Regular cardiac myocyte (primary cell): Measurements from ENCODE around the gene OR1S1. TPM values are rescaled to one million over a fixed set of nuclear protein-coding genes. Genes with fewer than 3 reads are reported as not detected.

Source experiments
- total RNA-seq: library from RNA; depleted of rRNA; stranded (reverse); fragments of >200 nt; gene quantifications from 2 replicates; pipeline ENCODE4 v1.2.3, GENCODE V29; 2014

Gene OR1S1
- not detected in 2 replicates for total RNA-seq

DNA sequence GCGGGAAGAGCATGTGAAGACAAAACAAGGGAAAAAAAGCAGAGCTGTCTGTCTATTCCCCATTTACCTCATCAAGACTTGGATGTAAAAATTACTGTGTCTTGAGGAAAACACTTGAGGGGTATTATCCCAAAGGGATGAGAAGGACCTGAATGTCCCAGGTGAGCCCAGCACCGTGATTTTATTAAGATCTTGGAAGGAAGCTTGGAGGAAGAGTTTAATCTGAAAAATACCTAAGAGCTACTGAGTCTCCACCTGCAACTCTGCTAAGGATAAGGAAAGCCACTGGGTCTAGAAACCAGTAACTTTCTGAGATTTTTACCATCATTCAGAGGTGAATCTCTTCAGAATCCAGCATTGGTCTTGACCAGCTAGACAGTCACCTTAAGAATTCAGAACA, at the start of gene OR1S1:
OR1S1 (plus strand) TSS at position 301 of the 400 bp plus-strand sequence.

DNA sequence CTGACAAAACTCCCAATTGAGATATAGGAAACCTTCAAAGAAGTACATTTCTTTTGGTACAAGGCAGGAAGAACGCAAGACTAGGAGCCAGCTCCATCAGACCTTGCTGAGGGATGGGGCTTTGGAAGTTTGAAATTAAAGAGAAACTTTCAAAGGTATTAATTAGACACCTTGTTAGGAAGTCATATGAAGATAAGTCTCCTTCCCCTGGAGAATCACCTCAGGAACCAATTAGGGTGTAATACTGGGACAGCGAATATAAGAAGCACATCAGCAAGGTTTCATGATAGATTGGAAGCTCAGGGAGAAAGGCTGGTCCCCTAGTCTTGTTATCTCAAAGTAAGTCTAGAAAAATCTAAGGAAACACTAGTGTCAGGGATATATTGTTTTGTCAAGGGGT, 23.8 kb upstream of the OR1S1 start, which contains the start of gene OR9Q2:
OR9Q2 (plus strand) TSS at position 301 of the 400 bp plus-strand sequence. CDS start 1,421 bp downstream, outside the sequence.

DNA sequence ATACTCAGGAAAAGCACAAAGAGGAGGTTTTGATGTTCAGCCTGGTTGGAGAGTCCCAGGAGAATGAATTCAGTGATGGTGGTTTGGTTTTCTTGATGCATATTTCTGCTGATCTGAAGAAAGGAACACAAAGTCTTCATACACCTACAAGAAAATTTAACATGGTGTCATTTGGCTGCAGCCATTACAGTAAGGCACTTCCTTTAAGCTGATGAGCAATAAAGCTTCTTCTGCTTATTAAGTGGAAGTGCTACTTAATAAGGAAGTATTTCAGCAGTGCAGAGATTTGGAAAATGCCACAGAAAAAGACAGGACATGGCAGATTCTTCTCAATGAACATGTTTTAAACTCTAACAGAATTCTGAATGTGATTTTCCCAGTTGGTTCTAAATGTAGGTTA, 8.5 kb upstream of the OR1S1 start, which contains the start of gene OR1S2:
OR1S2 (minus strand) TSS at position 101 of the 400 bp plus-strand sequence; CDS start at position 101, 0 bp downstream.

Other genes with a start within 250 kb of the OR1S1 start
- not detected in 2 replicates for gene OR9Q1, start 188.8 kb upstream of the OR1S1 start, total RNA-seq
- gene OR6Q1, start 181.8 kb upstream of the OR1S1 start, total RNA-seq: not detected in 2 replicates
- gene OR9I1, start 87.2 kb upstream of the OR1S1 start, total RNA-seq: not detected in 2 replicates
- not detected in 2 replicates for gene OR9Q2, start 23.6 kb upstream of the OR1S1 start, total RNA-seq
- not detected in 2 replicates for gene OR1S2, start 8.6 kb upstream of the OR1S1 start, total RNA-seq
- gene OR10Q1, start 16.2 kb downstream of the OR1S1 start, total RNA-seq: not detected in 2 replicates
- not detected in 2 replicates for gene OR10W1, start 55.5 kb downstream of the OR1S1 start, total RNA-seq
- gene OR5B17, start 146.3 kb downstream of the OR1S1 start, total RNA-seq: not detected in 2 replicates
- not detected in 2 replicates for gene OR5B3, start 194.2 kb downstream of the OR1S1 start, total RNA-seq
- not detected in 2 replicates for gene OR5B2, start 215.4 kb downstream of the OR1S1 start, total RNA-seq
- gene OR5B12, start 229.5 kb downstream of the OR1S1 start, total RNA-seq: not detected in 2 replicates